Fibroblast of lung (primary cell): ENCODE measurements around the gene PBLD. TPM values are rescaled to one million over a fixed set of nuclear protein-coding genes. Genes with fewer than 3 reads are reported as not detected.
"Not testable (repeated sequence)": the region's sequence is repeated elsewhere in the genome, so short reads cannot be mapped to it uniquely, and the experiment has no call there.

ENCODE experiments used
- DNase-seq, 2 donors: peaks; one replicate each; pipeline versions ENCODE4 v3.0.0 to v3.0.0-alpha.2; 2010; ENCODE audit warnings: low read depth in 2 of 2
- H2AFZ ChIP-seq: 2 replicates; pipeline ENCODE4 v1.5.1; 2012; ENCODE audit warnings: low read length, control low read depth, inconsistent platforms
- H3K27ac ChIP-seq: 2 replicates; pipeline ENCODE4 v1.5.1; 2011; ENCODE audit warnings: low read length, control low read depth; ENCODE audit not compliant: insufficient read depth
- H3K27me3 ChIP-seq: 2 replicates; pipeline ENCODE4 v1.5.1; 2011; ENCODE audit warnings: mild to moderate bottlenecking, low read length; ENCODE audit not compliant: control insufficient read depth, insufficient read depth
- H3K36me3 ChIP-seq: 2 replicates; pipeline ENCODE4 v1.5.1; 2011; ENCODE audit warnings: low read length; ENCODE audit not compliant: control insufficient read depth, insufficient read depth
- H3K4me1 ChIP-seq: 2 replicates; pipeline ENCODE4 v1.5.1; 2011; ENCODE audit warnings: low read length; ENCODE audit not compliant: control insufficient read depth, insufficient read depth; ENCODE audit errors: extremely low read depth
- H3K4me2 ChIP-seq: 2 replicates; pipeline ENCODE4 v1.5.1; 2011; ENCODE audit warnings: low read length, control low read depth; ENCODE audit not compliant: insufficient read depth; ENCODE audit errors: extremely low read depth
- H3K4me3 ChIP-seq, 4 experiments: fragments of 200-600 bp in 1 of 4; sonication (generic) in 1 of 4; replicated peaks in 1 of 4; 2 replicates each; pipeline ENCODE4 v1.5.1; 2011 to 2016; ENCODE audit warnings: low read length in 4 of 4, low read depth in 3 of 4, mild to moderate bottlenecking in 3 of 4, control low read depth in 2 of 4, inconsistent platforms in 1 of 4, mixed read lengths in 1 of 4; ENCODE audit not compliant: insufficient read depth in 1 of 4; ENCODE audit errors: control extremely low read depth in 1 of 4
- H3K79me2 ChIP-seq: 2 replicates; pipeline ENCODE4 v1.5.1; 2012; ENCODE audit warnings: mild to moderate bottlenecking, low read length, inconsistent platforms; ENCODE audit not compliant: control insufficient read depth, insufficient read depth
- H3K9ac ChIP-seq: 2 replicates; pipeline ENCODE4 v1.5.1; 2011; ENCODE audit warnings: mild to moderate bottlenecking, low read length, control low read depth; ENCODE audit not compliant: insufficient read depth
- H3K9me3 ChIP-seq: 2 replicates; pipeline ENCODE4 v1.5.1; 2012; ENCODE audit warnings: low read depth, low read length; ENCODE audit not compliant: control insufficient read depth, insufficient read depth
- H4K20me1 ChIP-seq: 2 replicates; pipeline ENCODE4 v1.5.1; 2011; ENCODE audit warnings: low read length; ENCODE audit not compliant: control insufficient read depth, insufficient read depth; ENCODE audit errors: extremely low read depth
- EZH2 ChIP-seq: IDR thresholded peaks from 2 replicates; pipeline ENCODE4 v1.5.1; 2012; ENCODE audit warnings: low read length, control low read depth, mild to moderate bottlenecking; ENCODE audit errors: missing control alignments
- polyA plus RNA-seq, 2 donors: library from polyadenylated mRNA; depleted of rRNA in 1 of 2; stranded (reverse) in 1 of 2; unstranded in 1 of 2; fragments of >200 nt; gene quantifications; 2 replicates each; pipeline ENCODE4 v1.2.1, GENCODE V29; 2011 to 2012; ENCODE audit warnings: missing spikeins in 1 of 2
- total RNA-seq: library from RNA; depleted of rRNA; stranded (reverse); fragments of >200 nt; gene quantifications from 2 replicates; pipeline ENCODE4 v1.2.1, GENCODE V29; 2014
- TF ChIP-seq, protein P1 (sequence below), 2 donors: IDR thresholded peaks in 1 of 2; conservative IDR thresholded peaks in 1 of 2; 1 replicate in 1 of 2; 2 replicates in 1 of 2; pipeline ENCODE4 v1.5.1; 2011 to 2012; ENCODE audit warnings: low read length in 2 of 2, control low read depth in 1 of 2, inconsistent platforms in 1 of 2, low read depth in 1 of 2, mild to moderate bottlenecking in 1 of 2

PBLD gene
- total and polyA plus RNA-seq, 2 donors (not counting 1 experiment from before 2014, with no cell fraction given) = 1.3 to 5.1 TPM

DNA sequence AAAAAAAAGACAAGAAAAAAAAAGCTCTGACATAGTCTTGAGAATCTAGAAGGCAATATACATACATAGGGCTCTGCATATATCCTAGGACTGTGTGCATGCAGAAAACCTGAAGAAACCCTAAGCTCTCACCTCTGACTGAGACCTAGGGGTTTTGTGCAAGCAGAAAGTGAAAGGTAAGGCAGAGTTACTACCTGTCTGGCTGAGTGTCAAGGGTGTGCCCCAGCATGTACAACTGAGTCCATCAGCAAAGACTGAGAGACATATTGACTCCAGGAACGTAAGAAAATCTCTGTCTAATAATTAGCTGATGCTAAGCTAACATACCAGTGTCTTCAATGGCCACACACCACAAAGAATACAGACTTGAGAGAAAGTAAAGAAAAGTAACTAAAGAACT, 17.1 kb downstream of the PBLD start:
- Histone ChIP-seq H3K4me1 (no peaks in the 10 kb centered on the region), H3K27me3 (no peaks in the 10 kb centered on the region), H3K4me2 (no peak overlapping the region), H3K27ac (no peak overlapping the region), H3K9ac (no peak overlapping the region), H3K4me3 (no peak overlapping the region), H4K20me1 (no peaks in the 10 kb centered on the region), H3K36me3 (no peaks in the 10 kb centered on the region), H3K79me2 (no peaks in the 10 kb centered on the region), H2AFZ (no peak overlapping the region), H3K9me3 (no peaks in the 10 kb centered on the region)
- TF ChIP-seq, protein P1, sequence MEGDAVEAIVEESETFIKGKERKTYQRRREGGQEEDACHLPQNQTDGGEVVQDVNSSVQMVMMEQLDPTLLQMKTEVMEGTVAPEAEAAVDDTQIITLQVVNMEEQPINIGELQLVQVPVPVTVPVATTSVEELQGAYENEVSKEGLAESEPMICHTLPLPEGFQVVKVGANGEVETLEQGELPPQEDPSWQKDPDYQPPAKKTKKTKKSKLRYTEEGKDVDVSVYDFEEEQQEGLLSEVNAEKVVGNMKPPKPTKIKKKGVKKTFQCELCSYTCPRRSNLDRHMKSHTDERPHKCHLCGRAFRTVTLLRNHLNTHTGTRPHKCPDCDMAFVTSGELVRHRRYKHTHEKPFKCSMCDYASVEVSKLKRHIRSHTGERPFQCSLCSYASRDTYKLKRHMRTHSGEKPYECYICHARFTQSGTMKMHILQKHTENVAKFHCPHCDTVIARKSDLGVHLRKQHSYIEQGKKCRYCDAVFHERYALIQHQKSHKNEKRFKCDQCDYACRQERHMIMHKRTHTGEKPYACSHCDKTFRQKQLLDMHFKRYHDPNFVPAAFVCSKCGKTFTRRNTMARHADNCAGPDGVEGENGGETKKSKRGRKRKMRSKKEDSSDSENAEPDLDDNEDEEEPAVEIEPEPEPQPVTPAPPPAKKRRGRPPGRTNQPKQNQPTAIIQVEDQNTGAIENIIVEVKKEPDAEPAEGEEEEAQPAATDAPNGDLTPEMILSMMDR (conservative IDR thresholded peaks at IDR 0.05 in 1 of 2, IDR thresholded peaks at IDR 0.05 in 1 of 2; ENCODE audit: low read depth in 1 of 2, low read length in 2 of 2) = no peak
- no peak for TF ChIP-seq EZH2
- no peak for DNase-seq

DNA sequence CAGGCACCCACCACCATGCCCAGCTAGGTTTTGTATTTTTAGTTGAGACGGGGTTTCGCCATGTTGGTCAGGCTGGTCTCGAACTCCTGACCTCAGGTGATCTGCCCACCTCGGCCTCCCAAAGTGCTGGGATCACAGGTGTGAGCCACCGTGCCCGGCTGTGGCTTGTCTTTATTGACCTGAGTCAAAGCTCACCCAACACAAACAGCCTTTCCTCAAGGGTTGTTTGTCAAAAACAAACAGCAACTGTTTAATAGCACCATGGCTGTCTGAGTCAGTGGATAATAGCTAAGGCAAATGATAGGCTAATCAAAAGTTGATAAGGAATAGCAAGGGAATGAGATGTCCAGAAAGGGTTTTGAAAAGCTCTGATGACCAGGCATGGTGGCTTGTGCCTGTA, 17.8 kb downstream of the PBLD start:
- not testable (repeated sequence) for H3K27me3 ChIP-seq, H2AFZ ChIP-seq, DNase-seq, H3K9ac ChIP-seq, H3K9me3 ChIP-seq, H3K4me3 ChIP-seq, H4K20me1 ChIP-seq, H3K36me3 ChIP-seq, H3K4me2 ChIP-seq, H3K27ac ChIP-seq, H3K79me2 ChIP-seq, H3K4me1 ChIP-seq

DNA sequence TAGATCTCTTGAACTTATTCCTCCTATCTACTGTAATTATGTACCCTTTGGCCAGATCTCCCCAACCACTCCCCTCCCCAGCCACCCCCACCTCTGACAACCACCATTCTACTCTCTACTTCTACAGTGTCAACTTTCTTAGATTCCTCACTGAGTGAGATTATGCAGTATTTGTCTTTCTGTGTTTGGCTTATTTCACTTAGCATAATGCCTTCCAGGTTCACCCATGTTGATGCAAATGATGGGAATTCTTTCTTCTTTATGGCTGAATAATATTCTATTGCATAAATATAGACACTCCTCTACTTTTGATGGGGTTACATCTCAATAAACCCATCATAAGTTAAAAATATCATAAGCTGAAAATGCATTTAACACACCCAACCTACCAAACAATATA, 22.2 kb downstream of the PBLD start:
- Histone ChIP-seq H3K4me1 (no peaks in the 10 kb centered on the region), H3K27ac (no peak overlapping the region), H3K4me3 (no peak overlapping the region), H3K4me2 (no peak overlapping the region), H3K79me2 (no peaks in the 10 kb centered on the region), H3K9ac (no peak overlapping the region), H3K36me3 (no peaks in the 10 kb centered on the region), H4K20me1 (no peaks in the 10 kb centered on the region), H3K9me3 (no peaks in the 10 kb centered on the region), H3K27me3 (no peaks in the 10 kb centered on the region), H2AFZ (no peak overlapping the region)
- DNase-seq = no peak
- TF ChIP-seq, protein P1 (conservative IDR thresholded peaks at IDR 0.05 in 1 of 2, IDR thresholded peaks at IDR 0.05 in 1 of 2; ENCODE audit: low read depth in 1 of 2, low read length in 2 of 2) = no peak
- no peak for TF ChIP-seq EZH2
